GM21515 (cell line): Measurements from ENCODE around the gene ITGAL.
"Not testable (repeated sequence)": the region's sequence is repeated elsewhere in the genome, so short reads cannot be mapped to it uniquely, and the experiment has no call there.

Experiments
- ATAC-seq: cut with Tn5 transposase; IDR thresholded peaks from one replicate; pipeline ENCODE4 v1.9.1; 2021; ENCODE audit not compliant: unreplicated experiment

Gene ITGAL

DNA sequence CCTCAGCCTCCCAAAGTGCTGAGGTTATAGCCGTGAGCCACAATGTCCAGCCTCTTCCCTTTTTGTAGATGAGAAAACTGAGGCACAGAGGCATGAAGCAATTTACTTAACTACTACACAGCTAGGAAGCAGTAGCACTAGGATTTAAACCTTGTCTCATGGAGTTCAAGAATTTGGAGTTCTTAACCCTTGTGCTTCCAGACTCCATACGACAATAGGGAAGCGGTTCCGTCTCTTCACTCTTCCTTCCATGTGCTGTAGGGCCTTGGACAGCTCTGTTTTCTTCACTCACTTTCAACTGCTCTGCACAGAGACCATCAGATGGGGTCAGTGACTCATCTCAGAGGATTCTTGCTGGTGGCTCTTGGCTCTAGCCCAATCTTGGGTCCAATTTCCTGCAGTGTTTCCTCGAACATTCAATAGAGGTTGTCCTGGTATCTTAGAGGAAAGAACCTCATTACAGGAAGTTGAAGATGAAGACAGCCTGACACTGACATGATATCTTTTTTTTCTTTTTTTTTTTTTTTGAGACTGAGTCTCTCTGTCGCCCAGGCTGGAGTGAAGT, 19.3 kb downstream of the ITGAL start:
- no peak for ATAC-seq

DNA sequence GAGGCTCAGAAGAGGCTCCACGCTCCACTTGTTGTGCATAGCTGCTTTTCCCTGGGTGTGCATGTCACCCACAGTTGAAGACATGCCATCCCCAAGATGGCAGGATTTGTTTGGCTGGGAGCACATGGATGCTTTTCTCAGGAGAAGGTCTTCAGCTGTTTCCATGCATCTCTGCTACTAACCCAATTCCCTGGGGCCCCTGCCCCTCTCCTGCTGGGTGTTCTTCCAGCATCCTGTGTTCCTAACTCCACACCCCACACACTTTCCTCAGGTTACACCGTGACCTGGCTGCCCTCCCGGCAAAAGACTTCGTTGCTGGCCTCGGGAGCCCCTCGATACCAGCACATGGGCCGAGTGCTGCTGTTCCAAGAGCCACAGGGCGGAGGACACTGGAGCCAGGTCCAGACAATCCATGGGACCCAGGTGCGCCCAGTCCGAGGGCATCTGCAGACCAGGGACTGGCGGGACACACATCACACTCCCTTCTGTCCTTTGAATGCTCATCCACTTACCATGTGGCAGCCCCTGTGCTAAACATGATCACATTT, 21.5 kb downstream of the ITGAL start:
- no peak for ATAC-seq

DNA sequence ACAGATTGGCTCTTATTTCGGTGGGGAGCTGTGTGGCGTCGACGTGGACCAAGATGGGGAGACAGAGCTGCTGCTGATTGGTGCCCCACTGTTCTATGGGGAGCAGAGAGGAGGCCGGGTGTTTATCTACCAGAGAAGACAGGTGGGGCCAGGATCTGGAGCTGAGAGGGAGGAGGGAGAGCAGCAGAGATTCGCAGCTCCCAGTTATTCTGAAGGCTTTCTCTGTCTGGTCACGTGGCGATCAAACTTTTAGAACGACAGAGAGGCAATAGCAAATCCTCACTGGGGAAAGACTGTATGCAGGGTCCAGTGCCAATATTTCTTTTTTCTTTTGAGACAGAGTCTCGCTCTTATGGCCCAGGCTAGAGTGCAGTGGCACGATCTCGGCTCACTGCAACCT, 22.2 kb downstream of the ITGAL start:
- no peak for ATAC-seq

DNA sequence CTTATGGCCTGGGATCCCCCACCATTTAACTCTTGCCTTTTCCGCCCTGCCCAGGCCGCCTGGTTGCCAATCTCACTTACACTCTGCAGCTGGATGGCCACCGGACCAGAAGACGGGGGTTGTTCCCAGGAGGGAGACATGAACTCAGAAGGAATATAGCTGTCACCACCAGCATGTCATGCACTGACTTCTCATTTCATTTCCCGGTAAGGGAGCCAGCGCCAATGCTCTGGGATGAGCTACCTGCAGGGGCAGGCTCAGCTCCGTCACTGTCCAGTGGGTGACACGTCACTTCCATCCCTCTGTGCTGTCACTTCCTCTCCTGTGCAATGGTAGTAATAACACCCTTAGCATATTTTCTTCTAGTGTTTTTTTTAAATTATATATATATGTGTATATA, 26.7 kb downstream of the ITGAL start:
- ATAC-seq = no peak

DNA sequence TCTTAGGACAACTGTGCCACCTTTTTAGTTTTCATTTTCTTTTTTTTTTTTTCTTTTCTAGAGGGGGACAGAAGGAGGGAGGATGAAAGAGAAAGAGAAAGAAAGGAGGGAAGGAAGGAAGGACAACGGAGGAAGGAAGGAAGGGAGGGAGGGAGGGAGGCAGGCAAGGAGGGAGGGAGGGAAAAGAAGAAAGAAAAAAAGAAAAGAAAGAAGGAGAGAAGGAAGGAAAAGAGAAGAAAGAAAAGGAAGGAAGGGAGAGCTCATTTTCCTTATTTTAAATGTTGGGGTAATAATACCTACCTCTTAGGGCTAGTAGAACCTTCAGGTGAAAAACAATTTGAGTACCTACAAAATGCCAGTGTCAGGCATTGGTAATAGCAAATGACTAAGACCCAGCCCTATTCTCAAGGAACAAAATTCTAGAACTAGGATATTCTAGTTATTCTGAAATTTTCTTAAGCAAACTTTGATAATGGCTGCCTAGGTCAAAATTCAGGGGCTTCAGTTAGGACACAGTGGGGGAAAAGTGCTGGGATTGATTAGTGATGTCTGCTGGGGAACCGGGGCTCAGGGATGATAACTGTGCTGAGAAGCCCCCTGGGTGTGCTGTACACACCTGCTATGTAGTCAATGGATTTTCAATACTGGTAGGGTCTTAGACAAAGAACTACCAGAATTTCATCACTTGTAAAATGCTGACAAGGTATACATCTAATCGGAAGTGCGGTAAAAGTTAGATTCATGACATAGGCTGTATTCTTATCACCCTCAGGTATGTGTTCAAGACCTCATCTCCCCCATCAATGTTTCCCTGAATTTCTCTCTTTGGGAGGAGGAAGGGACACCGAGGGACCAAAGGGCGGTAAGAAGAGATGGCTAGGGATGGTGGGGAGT, 31.1 kb downstream of the ITGAL start:
- ATAC-seq = no peak

DNA sequence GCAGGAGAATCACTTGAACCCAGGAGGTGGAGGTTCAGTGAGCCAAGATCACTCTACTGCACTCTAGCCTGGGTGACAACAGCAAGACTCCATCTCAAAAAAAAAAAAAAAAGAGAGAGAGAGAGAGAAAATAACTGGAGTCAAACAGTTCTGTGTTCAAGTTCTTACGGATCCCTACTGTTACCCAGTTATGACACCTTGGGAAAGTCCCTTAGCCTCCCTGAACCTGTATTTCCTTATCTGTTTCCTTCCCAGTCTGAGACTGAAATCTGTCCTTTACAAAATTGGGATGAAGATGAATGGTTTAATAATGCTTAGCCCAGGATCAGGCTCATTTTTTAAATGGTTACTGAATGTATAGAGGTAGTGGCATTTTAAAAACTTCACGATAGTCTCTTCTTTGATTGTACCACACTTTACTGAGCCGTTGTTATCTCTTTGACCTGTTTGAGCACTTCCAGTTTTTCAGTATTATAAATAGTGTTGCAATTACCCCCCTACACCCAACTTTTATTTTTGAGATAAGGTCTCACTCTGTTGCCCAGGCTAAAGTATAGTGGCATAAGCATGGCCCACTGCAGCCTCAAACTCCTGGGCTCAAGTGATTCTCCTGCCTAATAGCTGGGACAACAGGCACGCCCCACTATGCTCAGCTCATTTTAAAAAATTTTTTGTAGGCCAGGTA, 36.7 kb downstream of the ITGAL start:
- ATAC-seq = no peak

DNA sequence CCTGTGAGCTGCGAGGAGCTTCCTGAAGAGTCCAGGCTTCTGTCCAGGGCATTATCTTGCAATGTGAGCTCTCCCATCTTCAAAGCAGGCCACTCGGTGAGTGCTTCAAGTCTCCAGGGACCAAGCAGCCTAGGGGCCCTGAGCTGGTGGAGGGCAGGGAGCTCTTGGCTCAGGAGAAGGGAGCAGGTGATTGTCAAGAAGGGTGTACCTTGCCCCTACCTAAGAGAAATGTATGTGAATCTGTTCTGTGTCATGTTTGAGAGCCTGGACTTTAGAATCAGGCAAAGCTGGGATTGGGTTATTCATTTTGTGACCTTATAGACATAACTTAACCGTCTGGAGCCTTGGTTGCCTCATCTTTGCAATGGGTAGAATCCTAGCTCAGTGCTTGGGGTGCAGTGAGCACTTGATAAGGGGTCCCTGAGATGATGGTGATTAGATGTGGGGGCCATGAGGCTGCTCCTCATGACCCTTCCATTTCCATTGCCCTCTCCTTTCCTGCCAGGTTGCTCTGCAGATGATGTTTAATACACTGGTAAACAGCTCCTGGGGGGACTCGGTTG, 37.9 kb downstream of the ITGAL start:
- ATAC-seq = no peak

DNA sequence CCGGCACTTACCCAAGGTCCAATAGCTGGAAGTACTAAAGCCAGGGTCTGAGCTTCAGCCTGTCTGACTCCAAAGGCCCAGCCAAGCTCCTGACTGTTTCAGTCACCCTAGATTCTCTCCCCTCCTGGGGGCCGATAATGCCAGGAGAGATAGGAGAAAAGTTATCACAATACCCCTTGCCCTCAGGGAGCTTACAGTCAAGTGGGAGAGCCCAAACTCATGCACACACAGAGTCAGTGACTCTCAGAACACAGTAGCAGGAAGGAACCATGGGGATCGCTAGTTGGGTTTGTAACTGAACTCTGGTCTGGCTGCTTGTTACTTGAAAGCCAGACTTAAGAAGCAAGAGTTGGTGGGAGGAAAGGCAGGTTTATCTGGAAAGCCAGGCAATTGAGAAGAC, 39.0 kb downstream of the ITGAL start:
- no peak for ATAC-seq

DNA sequence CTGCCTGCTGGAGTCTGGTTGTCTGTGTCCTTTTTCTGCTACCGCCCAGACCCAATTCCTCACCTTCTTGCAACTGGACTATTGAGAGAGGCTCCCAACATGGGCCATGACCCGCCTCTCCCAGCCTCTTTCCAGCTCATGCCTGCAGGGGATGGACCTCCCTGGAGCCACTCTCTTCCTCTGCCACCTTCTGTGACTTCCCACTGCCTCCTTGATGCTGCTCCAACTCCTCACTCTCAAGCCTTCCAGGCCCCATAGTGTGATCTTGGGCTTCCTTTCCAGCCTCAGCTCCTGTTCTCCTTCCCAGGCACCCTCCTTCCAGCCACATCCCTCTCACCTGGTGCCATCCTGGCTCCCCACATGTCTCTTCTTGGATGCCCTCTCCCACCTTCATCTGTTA, 42.7 kb downstream of the ITGAL start:
- ATAC-seq = no peak

DNA sequence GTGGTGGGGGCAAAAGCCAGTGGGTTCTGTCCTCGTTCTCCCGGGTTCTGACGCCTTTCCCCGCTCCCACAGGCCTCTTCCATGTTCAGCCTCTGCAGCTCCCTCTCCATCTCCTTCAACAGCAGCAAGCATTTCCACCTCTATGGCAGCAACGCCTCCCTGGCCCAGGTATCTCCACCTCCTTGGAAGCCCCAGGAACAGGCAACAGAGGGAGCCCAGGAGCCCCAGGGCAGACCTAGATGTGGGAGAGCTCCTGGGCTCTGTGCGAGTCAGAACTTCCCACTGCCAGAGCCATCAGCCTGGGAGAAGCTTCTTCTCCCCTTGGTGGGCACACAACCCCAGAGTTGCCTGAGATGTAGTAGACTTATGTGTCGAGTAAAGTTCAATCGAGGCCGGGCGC, 46.0 kb downstream of the ITGAL start:
- ATAC-seq = no peak

DNA sequence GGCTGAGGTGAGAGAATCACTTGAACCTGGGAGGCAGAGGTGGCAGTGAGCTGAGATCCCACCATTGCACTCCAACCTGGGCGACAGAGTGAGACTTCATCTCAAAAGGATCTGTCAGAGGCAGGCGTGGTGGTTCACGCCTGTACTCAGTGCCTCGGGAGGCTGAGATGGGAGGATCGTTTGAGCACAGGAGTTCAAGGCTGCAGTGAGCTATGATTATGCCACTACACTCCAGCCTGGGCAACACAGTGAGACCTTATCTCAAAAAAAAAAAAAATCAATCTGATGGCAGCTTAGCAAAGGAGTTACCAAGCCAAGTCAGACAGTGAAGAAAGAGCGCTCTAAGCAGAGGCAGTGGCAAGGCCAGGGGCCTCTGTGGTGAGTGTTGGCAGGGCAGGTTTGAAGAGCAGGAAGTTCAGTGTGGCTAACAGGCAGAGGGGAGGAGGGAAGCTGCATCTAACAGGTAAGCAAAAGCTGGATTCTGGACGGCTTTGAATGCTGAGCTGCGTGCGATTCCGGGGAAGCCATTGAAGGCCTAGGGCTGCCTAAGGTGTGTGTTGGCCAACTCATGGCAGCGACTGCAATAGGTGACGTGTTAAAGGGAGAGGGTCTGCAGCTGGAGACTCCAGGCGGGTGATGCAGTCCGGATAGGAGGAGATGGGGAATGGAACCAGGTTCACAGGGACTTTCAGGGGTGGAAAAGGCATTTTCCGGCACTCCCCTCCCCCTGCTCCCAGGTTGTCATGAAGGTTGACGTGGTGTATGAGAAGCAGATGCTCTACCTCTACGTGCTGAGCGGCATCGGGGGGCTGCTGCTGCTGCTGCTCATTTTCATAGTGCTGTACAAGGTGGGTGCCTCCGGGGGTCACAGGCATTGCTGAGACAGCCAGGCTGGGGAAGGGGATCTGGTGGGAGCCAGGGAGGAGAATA, 46.8 kb downstream of the ITGAL start:
- ATAC-seq = no peak

DNA sequence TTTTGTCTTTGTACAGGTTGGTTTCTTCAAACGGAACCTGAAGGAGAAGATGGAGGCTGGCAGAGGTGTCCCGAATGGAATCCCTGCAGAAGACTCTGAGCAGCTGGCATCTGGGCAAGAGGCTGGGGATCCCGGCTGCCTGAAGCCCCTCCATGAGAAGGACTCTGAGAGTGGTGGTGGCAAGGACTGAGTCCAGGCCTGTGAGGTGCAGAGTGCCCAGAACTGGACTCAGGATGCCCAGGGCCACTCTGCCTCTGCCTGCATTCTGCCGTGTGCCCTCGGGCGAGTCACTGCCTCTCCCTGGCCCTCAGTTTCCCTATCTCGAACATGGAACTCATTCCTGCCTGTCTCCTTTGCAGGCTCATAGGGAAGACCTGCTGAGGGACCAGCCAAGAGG, 48.9 kb downstream of the ITGAL start:
- ATAC-seq = no peak

DNA sequence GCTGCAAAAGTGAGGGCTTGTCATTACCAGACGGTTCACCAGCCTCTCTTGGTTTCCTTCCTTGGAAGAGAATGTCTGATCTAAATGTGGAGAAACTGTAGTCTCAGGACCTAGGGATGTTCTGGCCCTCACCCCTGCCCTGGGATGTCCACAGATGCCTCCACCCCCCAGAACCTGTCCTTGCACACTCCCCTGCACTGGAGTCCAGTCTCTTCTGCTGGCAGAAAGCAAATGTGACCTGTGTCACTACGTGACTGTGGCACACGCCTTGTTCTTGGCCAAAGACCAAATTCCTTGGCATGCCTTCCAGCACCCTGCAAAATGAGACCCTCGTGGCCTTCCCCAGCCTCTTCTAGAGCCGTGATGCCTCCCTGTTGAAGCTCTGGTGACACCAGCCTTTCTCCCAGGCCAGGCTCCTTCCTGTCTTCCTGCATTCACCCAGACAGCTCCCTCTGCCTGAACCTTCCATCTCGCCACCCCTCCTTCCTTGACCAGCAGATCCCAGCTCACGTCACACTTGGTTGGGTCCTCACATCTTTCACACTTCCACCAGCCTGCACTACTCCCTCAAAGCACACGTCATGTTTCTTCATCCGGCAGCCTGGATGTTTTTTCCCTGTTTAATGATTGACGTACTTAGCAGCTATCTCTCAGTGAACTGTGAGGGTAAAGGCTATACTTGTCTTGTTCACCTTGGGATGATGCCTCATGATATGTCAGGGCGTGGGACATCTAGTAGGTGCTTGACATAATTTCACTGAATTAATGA, 49.5 kb downstream of the ITGAL start:
- no peak for ATAC-seq

DNA sequence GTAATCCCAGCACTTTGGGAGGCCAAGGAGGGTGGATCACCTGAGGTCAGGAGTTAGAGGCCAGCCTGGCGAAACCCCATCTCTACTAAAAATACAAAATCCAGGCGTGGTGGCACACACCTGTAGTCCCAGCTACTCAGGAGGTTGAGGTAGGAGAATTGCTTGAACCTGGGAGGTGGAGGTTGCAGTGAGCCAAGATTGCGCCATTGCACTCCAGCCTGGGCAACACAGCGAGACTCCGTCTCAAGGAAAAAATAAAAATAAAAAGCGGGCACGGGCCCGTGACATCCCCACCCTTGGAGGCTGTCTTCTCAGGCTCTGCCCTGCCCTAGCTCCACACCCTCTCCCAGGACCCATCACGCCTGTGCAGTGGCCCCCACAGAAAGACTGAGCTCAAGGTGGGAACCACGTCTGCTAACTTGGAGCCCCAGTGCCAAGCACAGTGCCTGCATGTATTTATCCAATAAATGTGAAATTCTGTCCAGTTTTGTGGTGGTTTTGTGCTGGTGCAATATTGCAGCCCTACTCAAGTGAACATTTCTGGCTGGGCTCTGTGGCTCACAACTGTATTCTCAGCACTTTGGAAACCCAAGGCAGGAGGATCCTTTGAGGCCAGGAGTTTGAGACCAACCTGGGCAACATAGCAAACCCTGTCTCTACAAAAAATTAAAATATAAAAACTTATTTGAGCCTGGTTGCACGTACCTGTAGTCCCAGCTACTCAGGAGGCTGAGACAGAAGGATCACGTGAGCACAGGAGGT, 50.3 kb downstream of the ITGAL start:
- not testable (repeated sequence) for ATAC-seq

DNA sequence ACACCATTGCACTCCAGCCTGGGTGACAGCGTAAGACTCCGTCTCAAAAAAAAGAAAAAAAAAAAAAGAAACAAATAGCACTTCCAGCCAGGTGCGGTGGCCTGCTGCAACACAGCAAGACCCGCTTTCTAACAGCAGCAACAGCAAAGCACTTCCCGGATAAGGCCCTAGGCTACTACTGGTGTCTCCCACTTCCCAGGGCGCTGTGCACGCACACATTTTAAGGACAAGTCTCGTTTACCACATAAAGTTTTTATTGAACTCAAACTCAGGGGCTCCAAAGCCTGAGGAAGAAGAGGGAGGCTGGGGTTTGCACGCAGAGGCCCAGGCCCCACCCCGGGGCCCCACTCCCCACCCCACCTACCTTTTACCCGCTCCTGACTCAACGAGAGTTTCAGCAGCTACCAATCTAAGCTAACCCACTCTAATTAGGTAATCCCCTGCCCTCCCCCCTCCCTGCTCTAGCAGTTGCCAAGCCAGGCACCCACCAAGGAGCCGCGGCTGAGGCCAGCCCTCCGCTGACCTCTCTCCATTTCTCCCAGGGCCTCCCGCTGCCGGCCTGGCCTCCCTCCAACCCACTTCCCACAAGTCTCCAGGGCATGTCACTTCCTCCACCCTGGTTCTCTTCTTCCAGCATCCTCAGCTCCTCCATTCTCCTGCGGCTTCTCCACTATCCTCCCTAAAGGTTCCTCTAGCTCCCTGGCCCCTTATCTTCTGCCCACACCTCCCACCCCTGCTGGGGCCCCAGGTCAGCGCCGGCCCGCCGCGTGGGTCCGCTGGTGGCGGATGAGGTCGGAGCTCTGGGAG, 51.4 kb downstream of the ITGAL start:
- ATAC-seq = no peak

DNA sequence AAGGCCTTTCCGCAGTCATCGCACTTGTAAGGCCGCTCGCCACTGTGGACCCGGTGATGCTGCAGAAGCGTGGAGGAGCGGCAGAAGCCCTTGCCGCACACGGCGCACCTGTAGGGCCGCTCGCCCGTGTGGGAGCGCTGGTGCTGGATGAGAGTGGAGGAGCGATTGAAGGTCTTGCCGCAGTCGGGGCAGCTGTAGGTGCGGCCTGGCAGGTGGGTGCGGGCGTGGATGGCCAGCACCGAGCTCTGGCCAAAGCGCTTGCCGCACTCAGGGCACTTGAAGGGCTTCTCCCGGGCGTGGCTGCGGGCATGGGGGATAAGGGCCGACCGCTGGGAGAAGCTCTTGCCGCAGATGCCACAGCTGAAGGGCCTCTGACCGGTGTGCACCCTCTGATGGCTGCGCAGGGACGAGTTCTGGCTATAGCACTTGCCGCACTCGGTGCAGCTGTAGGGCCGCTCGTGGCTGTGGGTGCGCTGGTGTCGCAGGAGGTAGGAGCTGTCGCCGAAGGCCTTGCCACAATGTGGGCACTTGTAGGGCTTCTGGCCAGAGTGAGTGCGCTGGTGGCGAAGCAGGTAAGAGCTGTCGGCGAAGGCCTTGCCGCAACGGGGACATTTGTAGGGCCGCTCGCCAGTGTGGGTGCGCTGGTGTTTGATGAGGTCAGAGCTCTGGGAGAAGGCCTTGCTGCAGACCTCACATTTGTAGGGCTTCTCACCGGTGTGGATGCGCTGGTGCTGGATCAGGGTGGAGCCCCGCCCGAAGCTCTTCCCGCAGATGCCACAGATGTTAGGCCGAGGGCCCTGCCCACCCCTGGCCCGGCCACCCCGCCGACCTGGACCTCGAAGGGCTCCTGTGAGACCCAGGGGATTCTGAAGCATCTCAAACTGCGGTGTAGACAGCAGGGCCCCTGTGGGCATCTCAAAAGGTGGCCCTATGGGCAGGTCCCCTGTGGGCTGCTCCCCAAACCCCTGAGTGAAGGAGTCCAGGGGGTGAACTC, 52.3 kb downstream of the ITGAL start:
- no peak for ATAC-seq

DNA sequence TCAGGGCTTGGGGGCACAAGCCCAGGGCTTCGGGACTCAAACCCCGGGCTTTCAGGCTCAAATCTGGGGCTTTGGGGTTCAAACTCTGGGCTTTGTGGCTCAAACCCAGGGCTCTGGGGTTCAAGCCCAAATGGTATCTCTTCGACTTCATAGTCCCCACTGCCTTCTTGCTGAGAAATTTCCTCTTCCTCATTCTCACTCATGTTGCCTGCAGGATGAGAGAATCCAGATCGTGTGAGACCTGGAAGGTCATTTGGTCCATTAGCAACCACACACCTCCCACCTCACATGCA, 53.2 kb downstream of the ITGAL start:
- no peak for ATAC-seq
